Endothelial cell of hepatic sinusoid (primary cell): ENCODE data around the gene C3orf52.

Experiments used
- in situ Hi-C: cut with HindIII; loops from 2 replicates; pipeline ENCODE4 v1.10.0; 2017; ENCODE audit warnings: low sequenced_read_pairs

C3orf52 gene

DNA sequence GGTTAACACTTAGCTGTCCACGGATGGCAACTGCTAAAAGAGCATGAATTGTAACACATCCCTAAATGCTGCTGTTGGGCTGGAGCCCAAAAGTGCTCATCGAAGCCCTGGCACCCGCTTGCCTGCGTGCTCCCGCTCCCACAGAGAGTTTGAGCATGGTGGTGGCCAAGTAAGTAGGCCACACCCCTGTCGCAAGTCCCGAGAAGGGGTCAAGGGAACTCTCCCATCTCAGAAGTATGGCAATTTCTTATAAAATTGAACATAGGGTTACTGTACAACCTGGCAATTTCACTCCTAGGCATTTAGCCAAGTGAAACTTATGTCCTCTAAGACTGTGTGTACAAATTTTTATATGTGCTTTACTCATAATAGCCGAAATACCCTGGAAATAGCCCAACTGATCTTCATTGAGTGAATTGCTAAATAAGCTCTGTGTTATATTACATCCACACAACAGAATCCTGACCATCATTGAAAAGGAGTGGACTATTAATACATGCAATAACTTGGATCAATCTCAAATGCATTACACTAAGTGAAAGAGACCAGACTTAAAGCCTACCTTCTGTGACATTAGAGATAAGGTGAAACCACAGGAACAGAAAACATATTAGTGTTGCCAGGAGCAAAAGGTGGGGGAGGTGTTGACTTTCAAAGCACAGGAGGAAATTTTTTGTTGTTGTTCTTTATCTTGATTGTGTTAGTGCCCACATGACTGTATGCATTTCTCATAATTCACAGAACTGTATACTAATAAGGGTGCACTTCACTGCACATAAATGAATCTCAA is 48.3 kb downstream of the C3orf52 start:
- in situ Hi-C loops: loop anchor here (10.0 kb wide), 1 partner anchor 150 kb away; no protein-coding TSS in a partner anchor

DNA sequence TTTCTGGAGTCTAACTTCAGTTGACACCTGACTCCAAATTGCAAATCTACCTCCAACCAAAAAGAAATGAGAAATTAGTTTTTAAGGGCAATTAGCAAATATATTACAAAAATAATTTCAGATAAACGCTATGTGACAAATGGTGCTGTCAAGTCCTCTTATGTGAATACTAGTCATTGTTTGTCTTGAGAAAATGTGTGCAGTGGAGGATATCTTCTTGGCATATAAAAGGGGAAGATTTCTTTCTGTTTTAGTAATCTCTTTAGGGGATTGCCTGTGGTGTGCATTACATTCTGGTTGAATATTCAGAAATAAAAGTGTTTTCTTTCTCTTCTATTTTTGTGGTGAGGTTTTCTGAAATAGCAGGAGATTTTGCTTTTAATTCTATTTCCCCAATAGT is 49.9 kb downstream of the C3orf52 start:
- in situ Hi-C loops: loop anchor here (10.0 kb wide), 1 partner anchor 149 kb away; no protein-coding TSS in a partner anchor

DNA sequence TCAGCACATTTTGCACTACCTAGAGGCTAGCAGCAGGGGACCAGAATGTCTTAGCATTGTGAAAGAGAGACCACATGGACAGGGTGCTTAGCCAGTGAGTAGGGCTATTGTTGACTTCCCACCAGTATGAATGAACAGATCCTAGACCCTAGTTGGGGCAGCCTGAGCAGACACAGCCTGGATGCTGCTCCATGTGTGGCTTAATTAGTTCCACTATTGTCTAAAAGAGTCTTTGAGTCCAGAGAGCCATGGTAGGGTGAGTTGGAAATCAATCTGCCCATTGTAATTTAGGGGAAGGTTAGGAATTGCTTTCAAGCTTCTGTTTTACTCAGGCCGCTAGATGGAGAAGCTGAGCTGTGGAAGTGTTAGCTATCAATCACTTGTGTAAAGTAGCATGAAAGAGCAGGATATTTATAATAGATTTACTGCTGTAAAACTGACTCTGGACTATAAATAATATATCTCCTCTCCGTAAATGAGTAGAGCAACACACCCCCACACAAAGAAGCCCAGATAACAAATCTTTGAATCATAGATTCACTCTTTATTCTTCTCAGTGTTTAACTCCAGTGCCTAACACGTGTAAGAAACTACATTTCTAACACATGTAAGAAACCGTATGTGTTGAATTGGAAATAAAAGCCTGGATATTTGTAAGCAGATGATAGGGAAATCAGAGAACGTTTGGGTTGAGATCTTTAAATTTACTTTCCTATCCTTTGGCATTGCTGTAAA is 50.9 kb downstream of the C3orf52 start:
- in situ Hi-C loops: loop anchor here (10.0 kb wide), 1 partner anchor 148 kb away; no protein-coding TSS in a partner anchor

DNA sequence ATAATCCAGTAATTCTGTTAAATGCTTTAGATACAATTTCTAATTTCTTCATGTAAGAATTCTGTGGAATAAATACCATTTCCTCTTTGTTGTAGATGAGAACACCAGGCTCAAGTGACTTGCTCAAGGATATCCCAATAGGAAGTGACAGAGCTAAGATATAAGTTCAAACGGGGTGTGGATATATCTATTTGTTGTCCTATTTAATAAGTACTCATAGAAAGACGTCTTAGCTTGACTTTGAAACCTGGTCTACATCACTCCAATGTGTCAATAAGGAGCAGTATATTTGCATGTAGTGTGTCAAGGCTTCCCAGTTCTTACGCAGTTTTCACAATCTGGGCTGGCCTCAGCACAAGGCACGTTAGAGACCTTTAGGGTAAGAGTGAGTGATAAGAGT is 51.6 kb downstream of the C3orf52 start:
- in situ Hi-C loops: loop anchor here (10.0 kb wide), 1 partner anchor 147 kb away; no protein-coding TSS in a partner anchor

DNA sequence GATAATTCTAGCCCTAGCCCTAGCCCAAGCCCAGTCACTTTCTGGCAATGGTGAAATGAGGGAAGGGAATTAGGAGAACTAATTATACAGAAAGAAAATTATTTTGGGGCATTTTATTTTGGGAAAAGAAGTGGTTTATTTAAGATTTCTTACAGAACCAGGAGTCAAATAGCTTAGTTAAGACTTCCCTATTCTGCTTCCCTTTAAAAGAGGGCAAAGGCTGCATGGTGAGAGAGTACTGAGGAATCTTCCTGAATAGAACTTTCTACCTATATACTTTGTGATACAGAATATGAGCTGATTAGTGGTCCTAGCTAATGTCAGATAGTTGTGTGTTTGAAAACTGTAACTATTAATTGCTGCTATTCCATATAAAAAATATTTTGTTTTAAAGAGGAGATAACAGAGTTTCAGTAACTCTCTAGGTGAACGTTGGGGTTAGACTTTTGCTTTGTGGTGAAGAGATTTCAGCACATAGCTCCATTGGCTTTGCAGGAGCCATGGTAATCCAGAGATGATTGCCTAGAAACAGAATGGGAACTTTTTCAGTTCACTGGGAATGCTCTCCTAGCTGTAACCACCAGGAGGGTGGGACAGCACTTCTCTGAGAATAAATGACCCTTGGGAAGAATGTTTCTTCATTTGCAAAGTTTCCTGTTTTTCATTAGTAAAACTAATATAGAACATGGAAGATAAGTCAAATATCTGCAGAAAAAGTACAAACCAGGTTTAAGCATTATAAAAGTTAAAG is 52.2 kb downstream of the C3orf52 start:
- in situ Hi-C loops: loop anchor here (10.0 kb wide), 1 partner anchor 146 kb away; no protein-coding TSS in a partner anchor

DNA sequence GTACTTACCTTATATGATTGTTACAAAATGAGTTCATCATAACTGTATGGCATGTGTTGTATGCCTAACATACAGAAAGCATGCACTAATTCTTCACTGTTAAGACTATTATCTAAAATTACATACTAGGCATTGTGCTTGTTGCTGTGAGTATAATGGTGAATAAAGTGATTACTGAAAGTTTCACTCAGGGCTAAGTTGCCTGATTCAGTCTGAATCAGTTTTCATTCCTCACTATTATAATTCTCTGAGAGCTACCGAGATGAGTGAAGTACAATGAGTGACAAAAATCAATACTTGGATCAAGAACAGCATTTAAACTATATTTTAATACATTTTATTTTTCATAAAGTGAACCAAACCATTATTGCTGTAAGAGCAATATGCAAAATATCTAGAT is 54.4 kb downstream of the C3orf52 start:
- in situ Hi-C loops: no loop called here

DNA sequence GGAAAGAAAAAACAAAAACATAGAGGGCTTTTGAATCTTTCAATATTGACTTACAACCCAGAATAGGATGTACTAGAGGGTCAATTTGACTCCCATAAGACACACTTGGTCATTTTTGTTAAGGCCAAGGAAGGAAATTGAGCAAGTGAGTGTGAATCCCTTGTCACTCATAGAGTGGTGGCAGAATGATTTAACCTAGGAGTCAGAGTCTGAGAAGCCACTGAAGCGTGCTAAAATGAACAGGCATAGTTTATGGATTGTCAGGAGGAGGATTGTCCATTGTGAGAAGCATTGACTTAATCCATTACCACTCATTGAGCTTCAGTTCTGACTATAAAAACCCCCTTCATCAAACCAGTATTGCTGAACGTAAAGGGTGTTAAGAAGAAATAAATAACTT is 55.1 kb downstream of the C3orf52 start:
- in situ Hi-C loops: no loop called here

DNA sequence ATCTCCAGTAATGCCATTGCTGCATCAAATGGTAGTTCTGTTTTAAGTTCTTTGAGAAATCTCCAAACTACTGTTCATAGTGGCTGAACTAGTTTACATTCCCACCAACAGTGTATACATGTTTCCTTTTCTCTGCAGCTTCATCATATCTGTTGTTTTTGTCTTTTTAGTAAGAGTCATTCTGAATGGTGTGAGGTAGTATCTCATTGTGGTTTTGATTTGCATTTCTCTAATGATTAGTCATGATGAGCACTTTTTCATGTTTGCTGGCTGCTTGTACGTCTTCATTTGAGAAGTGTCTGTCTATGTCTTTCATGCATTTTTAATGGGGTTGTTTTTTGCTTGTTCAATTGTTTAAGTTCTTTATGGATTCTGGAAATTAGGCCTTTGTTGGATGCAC is 57.1 kb downstream of the C3orf52 start:
- in situ Hi-C loops: no loop called here

DNA sequence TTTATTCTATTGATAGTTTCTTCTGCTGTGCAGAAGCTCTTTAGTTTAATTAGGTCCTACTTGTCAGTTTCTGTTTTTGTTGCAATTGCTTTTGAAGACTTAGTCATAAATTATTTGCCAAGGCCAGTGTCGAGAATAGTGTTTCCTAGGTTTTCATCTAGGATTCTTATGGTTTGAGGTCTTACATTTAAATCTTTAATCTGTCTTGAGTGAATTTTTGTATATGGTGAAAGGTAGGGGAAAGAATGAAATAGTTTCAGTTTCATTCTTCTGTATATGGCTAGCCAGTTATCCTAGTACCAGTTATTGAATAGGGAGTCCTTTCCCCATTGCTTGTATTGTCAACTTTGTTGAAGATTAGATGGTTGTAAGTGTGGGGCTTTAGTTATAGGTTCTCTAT is 57.5 kb downstream of the C3orf52 start:
- in situ Hi-C loops: no loop called here

DNA sequence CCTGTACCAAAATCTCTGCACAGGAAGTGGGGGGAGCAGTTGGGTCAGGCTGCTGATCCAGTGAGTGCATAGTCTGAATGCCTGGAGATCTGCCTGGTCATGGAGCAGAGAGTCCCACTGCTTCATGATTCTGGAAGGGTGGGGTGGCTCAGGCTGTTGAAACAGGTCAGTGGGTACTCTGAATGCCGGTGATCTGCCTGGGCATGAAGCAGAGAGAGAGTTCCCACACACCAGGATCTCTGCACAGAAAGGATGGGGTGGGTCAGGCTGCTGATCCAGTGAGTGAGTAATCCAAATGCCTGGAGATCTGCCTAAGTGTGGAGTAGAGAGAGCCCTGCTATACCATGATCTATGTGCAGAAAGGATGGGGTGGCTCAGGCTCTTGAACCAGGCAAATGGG is 62.9 kb downstream of the C3orf52 start:
- in situ Hi-C loops: no loop called here

DNA sequence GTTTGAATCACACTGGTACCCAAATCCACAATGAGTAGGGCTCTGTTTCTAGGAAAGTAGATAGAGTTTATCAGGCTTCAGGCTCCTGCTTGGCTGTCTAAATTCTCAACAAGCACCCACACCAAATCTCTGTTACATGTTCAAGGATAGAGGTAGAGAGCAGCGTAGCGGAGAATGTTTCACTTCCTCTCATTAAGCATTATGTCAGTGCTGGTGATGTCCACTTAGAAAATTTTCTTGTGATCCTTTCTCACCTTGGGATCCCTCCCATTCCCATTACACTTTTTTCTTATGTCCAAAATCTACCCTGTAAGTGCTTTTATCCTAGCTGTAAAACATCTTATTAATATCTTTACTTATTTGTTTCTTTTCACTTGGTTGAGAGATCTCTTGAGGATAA is 81.6 kb downstream of the C3orf52 start:
- in situ Hi-C loops: no loop called here
